Hematopoietic multipotent progenitor cell (in vitro differentiated cells): ENCODE data around the gene ECEL1. TPM values are rescaled to one million over a fixed set of nuclear protein-coding genes. Genes with fewer than 3 reads are reported as not detected.

ENCODE experiments used
- DNase-seq, 3 donors: peaks; one replicate each; pipeline ENCODE4 v3.0.0-alpha.2; 2011 to 2015; ENCODE audit warnings: low read depth in 2 of 3, low spot score in 2 of 3
- total RNA-seq: library from RNA; depleted of rRNA; stranded (reverse); fragments of >200 nt; gene quantifications from one replicate; pipeline ENCODE4 v1.2.3, GENCODE V29; 2012

Gene ECEL1
- total RNA-seq, 1 donor: 0.27 TPM

DNA sequence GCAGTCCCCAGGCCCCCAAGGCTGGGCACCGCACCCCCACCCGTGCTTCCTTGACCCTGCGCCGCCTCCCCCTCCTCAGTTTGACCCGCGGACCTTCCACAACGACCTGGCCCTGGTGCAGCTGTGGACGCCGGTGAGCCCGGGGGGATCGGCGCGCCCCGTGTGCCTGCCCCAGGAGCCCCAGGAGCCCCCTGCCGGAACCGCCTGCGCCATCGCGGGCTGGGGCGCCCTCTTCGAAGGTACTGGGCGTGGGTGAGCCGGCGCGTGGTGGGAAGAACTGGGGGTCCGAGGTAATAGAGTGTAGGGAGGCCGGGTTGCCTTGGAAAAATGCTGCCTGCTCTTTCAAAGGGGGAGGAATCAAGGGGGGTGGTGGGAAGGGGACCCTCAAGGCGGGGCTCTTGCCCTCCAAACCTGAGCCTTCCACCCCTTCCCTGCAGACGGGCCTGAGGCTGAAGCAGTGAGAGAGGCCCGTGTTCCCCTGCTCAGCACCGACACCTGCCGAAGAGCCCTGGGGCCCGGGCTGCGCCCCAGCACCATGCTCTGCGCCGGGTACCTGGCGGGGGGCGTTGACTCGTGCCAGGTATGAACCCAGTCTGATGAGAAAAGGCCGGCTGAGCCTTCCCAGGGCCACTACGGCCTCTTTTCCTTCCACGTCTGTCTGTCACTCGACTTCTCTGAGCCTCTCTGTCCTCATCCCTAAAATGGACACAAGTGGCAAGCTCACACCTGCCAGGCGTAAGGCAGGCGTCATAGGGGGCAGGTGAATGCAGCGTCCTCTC is 35.2 kb upstream of the ECEL1 start:
- no peak for DNase-seq

DNA sequence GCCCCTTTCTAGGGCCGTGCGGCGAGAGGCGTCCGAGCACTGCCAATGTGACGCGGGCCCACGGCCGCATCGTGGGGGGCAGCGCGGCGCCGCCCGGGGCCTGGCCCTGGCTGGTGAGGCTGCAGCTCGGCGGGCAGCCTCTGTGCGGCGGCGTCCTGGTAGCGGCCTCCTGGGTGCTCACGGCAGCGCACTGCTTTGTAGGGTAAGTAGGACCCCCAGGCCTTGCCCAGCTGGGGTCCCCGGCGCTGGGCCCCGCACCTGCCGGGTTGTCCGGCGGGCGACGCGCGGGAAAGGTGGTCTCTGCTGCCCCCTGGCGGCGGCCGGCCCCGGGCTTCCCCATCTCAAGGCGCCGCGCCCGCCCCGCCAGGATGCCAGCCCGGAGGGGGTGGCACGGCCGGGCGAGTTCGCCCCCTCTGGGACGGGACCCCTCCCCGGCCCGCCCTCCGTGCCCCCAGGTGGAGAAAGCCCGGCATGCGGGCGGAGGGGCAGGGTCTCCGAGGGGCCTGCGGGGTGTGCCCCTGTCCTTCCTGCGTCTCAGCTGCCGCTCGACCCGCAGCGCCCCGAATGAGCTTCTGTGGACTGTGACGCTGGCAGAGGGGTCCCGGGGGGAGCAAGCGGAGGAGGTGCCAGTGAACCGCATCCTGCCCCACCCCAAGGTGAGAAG is 34.5 kb upstream of the ECEL1 start:
- DNase-seq: peak; percentile 50 to 54 (median 51)

DNA sequence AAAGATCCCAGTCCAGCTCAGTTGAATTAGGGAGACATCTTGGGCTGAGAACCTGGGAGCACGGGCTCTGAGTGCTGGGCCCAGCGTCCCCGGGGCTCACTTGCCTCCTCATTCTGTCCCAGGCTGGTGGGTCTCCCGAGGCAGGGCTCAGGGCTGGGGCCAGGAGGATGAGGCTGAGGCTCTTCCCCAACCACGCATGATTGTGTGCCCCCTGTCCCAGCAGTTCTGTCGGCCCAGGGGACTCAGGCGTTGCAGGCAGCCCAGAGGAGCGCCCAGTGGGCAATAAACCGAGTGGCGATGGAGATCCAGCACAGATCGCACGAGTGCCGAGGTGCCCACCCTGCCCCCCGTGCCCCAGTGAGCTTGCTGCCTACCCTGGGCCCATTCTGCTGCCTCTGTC is 33.5 kb upstream of the ECEL1 start:
- no peak for DNase-seq

DNA sequence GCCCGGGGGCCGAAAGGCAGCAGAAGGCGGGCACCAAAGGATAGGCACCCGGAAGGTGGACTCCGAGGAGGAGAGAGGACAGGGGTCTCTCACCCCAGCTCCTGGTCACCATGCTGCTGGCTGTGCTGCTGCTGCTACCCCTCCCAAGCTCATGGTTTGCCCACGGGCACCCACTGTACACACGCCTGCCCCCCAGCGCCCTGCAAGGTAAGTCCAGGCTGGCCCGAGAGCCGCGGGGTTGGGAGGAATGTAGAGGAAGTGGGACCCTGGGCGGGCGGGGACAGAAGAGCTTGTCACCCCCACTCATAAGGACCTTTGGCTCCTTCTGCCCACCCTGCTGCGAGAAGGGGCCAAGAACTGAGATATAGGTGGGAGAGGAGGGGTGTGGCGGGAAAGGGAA is 32.9 kb upstream of the ECEL1 start:
- no peak for DNase-seq

DNA sequence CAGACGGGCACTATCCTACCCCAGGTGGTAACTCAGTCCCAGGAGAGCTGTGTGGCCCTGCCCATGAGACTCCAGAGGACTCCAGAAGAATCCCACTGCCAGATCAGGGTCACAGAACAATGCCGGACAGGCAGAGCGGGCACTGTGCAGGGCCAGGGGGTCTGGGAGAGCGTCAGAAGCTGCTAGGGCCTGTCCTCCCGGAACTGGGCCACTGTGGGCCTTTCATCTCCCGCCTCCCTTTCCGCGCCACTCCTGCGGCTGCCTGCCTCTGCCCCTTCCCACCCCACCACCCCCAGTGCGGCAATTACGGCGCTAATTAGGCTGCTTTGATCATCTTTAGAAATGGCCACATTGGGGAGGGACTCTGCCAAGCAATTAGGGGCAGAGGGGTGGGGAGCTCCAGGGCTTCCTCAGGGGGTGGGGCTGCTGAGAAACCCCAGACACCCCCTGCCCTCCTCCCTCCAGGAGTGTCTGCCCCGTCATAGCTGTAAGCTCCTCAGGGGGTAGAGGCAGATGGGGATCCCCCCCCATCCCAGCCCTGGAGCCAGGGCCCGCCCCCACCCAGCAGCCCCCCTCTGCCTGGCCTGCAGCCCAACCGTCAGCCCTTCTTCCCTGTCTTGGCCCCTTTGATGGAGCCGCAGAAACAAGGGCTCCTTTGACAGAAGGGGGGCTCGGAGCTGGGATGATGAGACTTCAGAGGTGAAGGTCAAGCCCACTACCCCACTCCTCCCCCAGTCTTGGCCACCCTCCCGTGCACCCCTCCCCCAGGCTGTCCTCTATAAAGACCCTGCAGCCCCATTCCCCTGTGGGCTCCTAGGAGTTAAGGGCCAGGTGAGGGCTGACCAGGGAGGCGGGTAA is 32.2 kb upstream of the ECEL1 start, which contains the start of gene PRSS56:
PRSS56 (plus strand) TSS at position 808 of the 858 bp plus-strand sequence. CDS start 211 bp downstream, outside the sequence.
- no peak for DNase-seq

DNA sequence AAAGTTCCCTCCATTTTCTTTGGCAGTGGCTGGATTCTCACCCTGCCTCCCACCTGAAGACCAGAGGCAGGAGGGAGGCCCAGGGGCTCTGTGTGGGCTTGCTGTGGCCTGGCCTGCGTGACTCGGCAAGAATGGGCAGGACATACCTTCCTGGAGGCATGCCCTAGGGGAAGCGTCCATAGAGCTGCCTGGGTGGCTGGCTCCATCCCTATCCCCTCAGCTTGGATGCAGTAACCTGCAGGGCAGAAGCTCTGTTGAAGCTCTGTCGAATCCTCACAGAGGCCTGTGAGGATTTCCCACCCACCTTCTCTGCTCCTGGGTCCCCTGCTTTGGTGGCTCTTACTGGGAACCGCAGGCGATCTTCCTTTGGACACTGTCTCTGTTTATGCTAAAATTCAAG is 31.2 kb upstream of the ECEL1 start:
- DNase-seq: no peak

DNA sequence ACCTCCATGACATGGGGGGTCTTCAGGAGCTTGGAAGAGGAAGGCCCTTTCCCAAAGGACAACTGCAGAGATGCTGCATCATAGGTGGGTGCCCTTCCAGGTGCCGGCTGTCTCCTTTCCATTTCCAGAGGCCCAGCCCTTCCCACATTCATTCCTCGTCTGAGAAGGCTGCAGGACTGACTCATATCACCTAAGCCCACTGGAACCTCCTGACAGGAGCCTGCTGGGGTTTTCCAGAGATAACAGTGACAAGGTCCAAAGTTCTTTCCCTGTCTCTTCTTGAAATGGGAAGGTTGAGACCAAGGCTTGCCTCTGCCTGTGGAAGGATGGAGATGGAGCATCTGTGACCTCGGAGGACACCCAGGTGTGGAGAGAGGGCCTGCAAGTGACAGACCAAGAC is 28.9 kb upstream of the ECEL1 start:
- DNase-seq: no peak

DNA sequence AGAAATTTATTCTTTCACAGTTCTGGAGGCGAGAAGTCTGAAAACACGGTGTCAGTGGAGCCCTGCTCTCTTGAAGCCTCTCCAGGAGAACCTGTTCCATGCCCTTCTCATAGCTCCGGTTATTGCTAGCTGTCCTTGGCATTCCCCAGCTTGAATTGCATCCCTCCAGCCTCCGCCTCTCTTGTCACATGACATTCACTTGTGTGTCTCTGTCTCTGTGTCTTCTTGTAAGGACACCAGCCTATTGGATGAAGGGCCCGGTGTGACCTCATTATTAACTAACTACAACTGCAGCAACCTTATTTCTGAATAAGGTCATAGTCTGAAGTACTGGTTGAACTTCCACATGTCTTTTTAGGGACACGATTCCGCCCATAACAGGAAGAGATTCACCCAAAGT is 28.0 kb upstream of the ECEL1 start:
- no peak for DNase-seq

DNA sequence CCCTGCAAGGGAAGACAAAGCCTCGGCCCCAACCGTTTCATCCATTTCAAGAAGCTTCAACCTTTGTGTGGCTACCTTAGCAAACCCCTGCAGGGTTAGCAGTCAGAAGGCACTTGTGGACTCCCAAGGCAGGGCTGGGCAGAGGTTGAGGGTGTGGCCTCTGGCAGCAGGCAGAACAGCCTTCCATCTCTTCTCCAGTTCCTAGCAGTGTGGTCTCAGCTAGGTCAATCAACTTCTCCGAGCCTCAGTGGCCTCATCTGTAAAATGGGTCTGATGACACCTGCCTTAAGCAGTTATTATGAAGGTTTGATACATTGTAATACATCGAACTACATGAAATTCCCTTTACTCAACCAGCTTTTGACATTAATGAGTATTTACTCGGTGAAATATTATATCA is 25.7 kb upstream of the ECEL1 start:
- DNase-seq: no peak

DNA sequence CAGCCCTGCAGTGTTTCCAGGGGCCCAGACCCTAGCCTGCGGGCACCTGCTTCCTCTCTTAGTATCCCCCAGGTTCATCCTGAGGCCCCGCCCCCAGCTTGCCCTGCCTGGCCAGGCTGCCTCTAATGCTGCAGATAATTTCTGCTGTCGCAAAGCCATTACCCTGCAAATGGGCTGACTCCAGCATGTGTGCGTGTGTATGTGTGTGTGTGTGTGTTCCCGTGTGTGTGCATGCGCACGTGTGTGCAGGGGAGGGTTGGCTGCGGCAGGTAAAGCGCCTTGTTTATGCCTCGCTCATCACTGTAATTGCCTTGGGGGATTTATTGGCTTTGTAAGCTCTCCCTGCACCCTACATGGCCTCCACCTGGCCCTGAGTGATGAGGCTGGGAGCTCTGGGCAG is 25.0 kb upstream of the ECEL1 start:
- no peak for DNase-seq

DNA sequence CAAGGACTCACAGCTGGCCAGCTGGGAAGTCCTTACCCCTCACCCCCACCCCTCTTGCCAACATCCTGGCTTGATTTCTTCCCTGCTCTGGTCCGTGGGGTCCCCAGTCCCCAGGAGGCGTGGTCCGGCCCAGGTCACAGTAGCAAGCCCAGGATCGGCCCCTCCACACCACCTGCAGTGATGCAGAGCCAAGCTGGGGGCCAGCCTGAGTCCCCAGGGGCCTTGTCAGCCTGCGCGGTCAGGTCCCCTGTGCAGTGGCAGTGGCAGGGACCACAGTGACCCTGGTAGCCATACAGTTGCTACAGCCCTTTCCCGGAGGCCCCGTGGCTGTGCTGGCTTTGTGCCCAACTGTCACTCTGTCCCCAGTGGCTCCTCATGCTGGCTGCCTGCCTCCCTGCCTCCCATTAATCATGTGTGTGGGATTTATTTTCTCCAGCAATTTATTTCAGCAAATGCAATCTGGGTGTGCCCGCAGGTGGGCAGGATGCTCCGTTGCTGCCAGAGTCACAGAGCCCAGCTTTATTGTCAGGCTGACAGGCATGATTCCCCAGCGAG is 23.8 kb upstream of the ECEL1 start:
- no peak for DNase-seq

DNA sequence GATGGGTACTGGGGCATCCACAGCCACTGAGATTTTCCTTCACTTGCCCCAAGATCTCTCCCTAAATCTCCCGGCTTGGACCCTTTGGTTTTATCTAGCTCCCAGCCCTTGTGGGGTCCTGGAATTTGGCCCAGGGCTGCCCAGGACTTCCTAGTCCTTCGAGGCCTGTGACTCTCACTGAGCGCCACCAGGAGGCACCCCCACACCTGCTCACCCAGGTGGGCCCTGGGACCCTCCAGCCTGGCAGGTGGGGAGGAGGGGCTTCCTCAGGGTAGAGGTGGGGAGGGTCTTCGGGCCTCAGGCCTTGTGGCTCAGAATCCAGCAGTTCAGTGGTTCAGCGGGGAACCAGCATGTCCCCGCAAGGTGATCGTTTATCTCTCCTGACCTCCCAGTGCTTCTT is 20.6 kb upstream of the ECEL1 start:
- no peak for DNase-seq

DNA sequence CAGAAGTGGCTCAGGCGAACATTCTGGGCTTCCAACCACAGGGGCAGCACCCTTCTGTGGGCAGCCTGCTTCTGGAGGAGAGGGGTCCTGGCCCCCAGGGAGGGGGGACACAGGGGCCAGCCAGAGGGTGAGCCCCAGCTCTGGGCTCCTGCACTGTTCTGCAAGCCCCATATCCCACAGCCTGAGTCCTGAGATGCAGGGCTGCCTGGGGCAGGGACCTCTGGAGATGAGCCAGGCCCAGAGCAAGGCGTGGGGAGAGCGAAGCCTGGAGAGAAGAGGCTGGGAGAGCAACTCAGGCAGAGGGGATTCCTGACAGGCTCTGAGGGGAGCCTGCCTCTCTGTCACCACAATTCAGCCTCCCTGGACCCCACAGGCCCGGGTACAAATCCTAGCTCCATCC is 19.1 kb upstream of the ECEL1 start:
- DNase-seq: no peak

DNA sequence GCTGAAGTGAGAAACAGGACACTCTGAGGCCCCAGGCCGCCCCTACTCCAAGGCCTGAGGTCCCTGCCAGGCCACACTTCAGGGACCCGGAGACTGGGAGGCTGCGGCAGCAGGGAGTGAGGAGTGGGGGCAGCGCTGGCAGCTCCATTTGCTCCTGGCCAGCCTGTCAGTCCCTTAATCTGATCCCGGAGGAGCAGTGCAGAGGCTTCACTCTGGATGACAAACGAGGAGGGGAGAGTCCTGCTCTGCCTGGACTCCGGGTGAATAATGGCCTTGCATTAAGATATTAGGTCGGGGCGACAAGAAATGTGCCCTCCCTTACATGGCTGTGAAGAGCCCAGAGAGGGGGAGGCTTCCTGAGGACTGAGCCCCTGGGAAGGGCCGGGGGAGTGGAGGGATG is 18.2 kb upstream of the ECEL1 start:
- no peak for DNase-seq

DNA sequence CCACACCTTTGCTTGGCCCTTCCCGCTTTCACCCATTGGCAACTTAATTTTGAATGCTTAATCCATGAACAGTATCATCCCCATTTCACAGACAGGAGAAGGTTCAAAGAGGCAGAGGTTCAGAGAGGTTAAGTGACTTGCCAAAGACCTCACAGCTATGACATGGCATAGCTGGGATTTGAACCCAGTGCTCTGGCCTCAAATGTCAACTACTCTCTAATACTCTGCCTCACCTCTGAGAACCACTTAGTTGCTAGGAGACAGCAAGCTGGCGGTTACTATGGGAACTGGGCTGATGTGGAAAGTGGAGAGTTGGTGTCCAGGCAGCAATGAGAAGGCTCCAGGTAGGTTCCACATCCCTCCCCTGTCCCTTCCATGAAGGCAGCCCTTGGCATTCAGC is 16.8 kb upstream of the ECEL1 start:
- DNase-seq: no peak

DNA sequence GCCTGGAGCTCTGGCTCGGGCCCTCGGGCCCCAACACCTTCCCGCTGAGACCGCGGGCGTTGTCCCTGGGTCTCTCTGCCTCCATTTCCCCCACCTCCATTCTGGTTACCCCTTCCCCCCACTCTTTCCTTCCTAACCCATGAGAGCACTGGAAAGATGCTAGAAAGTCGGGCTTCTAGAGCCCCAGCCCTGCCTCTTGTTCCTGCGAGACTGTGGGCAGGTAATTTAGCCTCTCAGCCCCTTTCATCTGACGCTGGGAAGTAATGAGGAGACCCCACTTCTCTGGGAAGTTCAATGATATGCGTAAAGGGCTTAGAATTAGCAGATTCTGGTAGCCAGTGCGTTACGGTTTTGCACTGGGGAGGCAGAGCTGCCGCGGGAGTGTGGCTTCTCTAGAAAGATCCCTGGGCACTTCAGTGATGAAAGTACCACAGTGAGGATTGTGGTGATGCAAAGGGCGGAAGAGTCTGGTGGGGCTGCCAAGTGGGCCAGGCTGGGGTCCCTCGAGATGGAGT is 16.2 kb upstream of the ECEL1 start:
- DNase-seq: no peak

DNA sequence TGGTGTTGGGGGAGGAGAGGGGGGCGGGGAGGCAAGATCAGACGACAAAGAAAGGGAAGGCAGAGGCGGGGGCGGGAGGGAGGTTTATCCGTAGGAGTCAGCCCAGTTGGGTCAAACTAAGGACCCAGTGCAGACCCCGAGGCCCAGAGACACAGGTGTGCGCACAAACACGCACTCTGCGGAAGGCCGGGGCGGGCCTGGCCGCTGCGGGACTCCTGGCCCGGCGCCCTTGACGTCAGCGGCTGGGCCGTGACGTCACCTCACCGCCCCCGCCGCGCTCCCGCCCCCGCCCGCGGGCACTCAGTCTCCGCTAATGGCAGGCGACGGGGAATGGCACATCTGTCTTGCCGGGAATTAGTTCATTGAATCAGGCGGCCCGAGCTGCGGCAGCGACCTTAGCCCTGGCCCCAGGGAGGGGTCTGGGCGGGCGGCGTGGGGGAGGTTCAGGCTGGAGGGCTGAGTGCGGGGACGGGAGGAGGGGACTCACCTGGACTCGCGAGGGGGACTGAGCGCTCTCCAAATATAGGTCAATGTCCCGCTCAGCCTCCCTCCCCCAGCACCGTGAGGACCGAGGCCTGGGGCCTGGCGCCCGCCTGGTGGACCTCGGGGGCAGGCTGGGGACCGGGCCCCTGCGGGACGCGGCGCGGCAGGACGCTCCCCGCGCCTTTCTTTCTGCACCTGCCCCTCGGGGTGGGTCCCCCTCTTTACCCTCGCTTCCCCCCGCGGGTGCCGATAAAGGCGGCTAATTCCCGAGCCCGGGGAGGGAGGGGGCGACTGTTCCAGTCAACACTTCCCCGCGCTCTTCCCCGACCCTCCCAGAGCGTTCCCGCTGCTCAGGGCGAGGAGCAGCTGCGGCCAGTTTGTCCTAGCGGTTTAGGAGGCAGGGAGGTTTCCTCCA is 15.5 kb upstream of the ECEL1 start:
- peak; percentile 29 to 50 (median 37) for DNase-seq

DNA sequence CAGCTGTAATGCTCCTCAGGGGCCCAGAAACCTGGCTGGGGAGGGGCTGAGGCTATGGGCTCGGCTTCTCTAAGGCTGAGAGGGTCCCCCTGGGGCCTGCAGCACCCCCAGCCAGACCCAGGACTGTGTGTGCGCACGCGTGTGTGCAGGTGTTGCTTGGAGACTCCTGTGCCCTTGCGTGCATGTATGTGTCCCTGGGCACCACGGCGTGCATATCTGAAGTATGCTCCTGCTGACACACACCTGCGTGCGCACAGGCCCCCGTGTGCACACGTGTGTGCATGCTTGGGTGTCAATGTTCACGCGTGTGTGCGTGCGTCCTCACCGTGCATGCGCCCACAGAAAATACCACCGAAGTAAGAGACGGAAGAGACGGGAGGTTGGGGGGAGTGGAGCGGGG is 14.9 kb upstream of the ECEL1 start:
- DNase-seq: peak in 2 of 3 donors; percentile 21 to 48

DNA sequence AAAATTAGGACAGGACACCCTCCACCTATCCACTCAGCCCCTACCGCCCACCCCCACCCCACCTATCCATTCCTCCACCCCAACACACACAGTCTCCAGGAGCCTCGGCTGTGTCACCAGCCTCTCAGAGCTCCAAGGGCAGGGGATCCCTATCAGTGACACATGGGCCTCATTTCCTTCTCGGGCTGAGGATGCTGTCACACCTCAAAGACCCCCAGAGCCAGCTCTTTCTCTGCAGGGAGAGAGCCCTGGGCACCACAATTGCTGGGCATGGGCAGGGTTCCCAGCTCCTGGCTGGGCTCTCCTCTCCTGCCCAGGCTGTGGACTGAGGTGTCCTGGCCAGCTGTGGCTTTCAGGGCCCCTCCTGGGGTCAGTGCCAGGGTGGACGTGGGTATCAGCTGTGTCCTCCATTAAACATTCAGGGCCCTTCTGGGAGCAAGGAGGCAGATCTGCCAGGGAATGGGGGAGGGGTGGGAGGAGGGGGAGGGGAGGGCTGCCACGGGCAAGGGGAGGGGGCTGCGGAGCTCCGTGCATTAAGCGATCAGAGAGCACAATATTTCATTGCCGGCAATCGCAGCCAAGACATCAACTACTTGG is 14.3 kb upstream of the ECEL1 start:
- no peak for DNase-seq
